Measurements from ENCODE around the gene GFRA4.

The GFRA4 gene

DNA sequence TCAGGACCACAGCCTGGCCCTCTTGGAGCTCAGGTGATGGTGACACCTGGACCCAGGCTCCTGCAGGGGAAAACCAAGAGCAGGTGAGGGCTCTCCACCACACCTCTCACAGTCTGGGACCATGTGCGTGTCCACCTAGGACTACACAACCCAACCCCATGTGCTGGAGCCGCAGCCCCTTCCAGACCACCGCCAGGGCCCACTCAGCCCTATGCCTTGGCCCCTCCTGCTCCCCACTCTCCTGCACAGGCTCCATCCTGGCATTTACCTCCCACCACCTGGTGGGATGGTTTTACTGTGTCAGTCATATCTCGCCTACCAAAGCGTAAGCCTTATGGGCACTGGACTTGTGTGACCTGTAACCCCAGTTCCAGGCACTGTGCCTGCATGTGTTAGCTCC lies 31.7 kb upstream of the GFRA4 start:
- in situ Hi-C loops (cut with MboI; ENCODE audit: low sequenced_read_pairs): no loop called here

DNA sequence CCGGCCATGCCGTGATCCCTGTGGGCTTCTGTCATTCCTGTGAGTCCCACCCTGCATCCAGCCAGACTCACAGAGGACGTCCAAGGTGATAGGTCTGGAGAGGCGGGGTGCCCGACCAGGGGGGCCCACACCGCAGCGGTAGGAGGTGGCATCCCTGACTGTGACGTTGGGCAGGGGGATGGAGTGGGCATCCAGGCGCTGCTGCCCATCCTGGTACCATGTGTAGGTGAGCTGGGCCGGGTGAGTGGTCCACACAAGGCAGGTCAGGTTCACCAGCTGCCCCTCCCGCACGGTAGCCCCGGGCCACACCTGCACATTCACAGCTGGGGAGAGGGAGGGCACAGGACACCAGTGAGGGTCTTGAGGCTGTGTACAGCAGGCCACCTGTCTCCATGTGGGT lies 30.2 kb upstream of the GFRA4 start:
- in situ Hi-C loops (cut with MboI; ENCODE audit: low sequenced_read_pairs): no loop called here

DNA sequence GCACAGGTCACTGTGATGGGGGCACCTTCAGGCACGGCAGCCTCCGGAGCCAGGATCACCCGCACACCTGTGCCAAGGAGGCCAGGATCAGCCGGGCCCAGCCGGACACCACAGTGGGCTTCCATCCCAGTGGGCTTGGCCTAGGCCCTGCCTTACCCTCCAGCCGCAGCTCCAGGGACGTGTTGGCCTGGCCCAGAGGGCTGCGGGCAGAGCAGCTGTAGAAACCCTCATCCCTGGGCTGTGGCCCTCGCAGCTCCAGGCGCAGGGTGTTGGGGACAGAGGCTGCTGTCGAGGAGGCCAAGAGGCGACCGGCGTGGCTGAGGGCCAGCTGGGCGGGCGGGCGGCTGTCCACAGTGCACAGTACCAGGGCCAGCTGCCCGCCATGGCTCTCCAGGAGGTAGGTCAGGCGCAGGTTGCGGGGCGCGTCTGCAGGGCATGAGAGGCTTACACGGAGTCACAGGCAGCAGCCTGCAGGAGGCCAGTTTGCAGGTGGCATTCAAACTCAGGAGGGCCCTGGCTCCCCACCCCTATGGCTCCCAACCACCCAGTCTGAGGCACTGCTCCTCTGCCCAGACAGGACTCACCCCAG lies 29.6 kb upstream of the GFRA4 start:
- in situ Hi-C loops (cut with MboI; ENCODE audit: low sequenced_read_pairs): no loop called here

DNA sequence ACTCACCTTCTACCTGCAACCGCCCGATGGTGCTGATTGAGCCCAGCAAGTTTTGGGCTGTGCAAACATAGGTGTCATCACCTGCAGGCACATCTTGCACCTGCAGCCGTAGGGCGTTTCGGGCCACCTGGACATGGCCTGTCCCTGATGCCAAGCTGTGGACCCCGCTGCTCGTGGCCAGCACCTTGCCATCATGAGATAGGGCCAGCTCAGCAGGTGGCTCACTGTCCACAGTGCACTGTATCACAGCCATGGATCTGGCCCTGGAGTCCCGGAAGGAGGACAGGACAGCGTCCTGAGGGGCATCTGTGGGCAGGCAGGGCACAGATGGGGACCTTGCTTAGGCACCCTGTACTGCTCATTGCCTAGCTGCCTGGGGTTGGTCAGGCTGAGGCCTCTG lies 28.7 kb upstream of the GFRA4 start:
- in situ Hi-C loops (cut with MboI; ENCODE audit: low sequenced_read_pairs): no loop called here

DNA sequence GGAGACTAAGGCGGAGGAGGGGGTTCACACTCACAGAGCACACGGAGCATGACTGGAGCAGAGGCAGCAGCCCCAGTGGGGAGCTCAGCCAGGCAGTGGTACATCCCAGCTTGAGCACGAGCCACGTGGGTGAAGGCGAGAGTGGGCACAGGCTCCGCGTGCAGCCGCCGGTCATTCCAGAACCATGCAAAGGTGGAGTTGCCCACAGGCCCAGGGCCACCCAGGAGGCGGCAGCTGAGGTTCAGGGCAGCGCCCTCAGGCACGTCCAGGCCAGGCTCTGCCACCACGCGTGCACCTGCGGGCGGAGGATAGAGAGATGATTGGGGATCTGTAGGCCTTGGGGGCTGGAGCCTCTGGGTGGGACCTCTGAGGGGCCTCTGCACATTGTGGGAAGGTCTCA lies 28.1 kb upstream of the GFRA4 start:
- in situ Hi-C loops (cut with MboI; ENCODE audit: low sequenced_read_pairs): no loop called here

DNA sequence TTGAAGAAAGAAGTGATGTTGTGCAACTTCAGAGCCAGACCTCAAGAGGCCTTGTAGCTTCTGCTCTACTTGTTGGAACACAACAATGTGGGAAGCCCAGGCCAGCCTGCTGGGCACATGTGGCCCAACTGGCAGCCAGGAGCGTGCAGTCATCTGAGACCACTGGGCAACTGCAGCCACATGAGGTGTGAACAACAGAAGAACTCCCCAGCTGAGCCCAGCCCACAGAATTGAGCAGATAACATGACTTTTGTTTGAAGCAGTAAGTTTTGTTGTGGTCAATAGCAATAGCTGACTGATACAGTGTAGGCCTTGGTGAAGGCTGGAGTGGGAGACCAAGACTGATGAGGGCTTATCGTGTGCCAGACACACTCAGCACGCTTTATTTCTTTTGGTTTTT lies 27.2 kb upstream of the GFRA4 start:
- in situ Hi-C loops (cut with MboI; ENCODE audit: low sequenced_read_pairs): no loop called here

DNA sequence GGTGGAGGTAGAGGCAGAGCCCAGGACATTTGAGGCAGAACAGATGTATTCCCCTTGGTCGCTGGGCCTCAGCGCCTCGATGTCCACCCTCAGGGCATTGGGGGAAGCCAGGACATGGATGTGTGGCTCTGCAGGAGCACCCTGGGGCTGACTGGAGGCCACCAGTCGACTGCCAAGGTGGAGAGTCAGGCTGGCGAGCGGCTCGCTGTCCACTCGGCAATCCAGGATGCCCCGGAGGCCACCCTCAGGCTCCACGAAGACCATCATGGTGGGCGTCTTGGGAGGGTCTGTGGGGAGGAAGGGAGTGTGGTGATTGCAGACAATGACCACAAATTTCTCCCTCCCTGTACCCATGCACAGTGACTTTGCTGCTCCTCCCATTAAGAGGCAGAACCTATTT lies 26.8 kb upstream of the GFRA4 start:
- in situ Hi-C loops (cut with MboI; ENCODE audit: low sequenced_read_pairs): no loop called here

DNA sequence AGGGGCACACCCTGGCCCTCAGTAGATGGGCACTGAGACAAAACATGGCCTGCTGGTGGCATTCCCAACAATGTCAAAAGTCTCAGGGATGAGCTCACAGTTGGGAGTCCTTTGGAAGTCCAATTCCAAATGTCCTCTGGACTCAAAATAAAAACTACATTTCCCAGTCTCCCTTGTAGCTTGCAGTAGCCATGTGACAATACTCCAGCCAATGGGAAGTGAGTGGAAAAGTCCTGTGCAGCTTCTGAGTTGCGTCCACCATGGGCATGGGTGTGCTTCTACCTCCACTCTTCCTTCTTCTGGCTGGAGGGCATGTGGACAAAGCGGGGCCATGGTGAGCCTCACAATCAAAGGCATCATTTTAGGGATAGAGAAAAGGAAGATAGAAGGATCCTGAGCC lies 24.5 kb upstream of the GFRA4 start:
- in situ Hi-C loops (cut with MboI; ENCODE audit: low sequenced_read_pairs): no loop called here

DNA sequence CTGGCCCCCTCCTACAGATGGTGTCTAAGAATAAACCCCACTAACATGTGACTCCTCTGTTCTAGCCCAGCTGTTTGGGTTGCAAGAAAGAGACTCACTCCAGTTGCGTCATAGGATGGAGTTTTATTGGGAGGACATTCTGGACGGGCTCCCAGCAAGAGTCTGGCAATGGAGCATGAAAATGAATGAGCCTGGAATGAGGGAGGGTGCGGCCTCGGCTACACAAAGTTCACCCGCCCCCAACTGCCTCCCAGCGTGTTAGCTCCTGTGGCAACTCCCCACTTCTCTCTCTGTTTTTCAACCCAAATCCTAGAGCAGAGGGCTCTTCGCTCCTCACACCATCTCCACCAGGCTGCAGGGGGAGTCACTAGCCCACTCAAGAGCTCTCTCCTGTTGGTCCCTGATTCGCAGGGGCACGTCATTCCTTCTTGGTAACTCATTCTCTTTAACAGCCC lies 23.7 kb upstream of the GFRA4 start:
- in situ Hi-C loops (cut with MboI; ENCODE audit: low sequenced_read_pairs): no loop called here

DNA sequence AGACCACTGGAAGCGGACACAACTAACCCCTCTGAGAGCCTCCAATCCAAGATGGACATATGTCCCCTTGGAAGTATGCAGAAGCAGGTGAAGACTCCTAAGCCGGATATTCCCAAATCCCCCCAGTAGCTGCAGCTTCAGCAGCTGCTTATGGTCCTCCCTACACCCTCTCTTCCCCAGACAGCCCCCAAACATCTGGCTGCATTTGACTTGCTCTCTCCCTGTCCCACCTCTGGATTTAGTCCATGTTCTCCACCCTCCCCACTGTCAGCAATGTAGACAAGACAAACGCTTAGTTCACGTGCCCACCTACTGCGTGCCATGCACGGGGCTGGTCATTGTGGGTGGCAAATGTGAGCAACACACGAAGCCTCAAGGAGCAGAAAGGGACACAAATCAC lies 23.2 kb upstream of the GFRA4 start:
- in situ Hi-C loops (cut with MboI; ENCODE audit: low sequenced_read_pairs): no loop called here

DNA sequence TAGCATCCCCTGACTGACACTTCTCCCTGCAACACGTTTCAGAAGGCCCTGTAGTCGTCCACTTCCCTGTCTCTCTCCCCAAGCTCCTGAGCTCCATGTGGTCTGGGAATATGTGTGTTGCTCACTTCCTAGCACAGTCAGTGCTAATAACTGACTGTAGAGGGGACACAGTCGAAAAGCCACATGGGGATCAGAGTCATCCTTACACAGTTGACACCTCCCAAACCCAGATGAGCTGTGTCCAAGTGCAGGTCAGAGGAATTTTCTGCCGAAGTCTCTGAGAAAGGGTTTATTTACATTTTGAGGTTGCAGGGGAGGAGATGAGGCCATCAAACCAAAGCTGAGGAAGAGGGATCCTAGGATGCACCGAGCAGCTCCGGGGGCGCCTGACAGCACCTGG lies 22.1 kb upstream of the GFRA4 start:
- in situ Hi-C loops (cut with MboI; ENCODE audit: low sequenced_read_pairs): no loop called here

DNA sequence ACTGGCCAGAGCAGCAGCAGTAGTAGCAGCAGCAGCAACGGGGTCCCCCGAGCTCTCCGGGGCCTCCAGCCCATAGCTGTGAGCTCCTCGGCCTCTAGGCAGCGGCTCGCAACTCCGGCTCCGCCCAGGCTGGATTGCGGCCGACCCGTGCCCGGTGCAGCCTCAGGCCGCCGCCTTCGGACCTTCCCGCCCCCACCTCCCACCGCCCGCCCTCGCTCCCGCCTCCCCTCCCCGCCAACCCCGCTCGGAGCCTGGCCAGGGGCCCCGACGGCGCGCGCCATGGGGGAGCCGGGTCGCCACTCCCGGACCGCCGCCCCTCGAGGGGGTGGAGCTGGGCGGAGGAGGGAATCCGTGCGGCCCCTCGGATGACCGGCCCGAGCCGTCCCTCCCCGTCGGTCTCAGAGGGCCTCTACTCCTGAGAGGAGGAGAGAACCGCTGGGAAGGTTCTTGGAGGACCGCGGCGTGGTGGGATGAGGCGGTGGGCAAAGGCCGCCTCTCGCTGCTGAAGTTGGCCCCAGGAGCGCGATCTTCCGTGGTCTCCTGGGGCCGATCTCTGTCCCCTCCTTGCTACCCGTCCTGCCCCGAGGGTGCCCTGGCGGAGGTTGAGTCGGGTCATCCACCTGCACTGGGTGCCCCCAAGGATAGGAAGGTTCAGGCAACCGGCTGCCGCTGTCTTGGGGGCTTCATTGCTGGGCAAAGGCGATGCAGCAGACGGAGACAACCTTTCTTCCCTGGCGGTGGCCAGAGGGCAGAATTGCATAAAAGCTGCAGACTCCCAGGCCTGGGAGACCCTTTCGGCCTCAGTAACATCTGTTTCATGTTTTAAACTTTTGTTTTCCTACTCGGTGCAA lies 19.0 kb upstream of the GFRA4 start, which contains the start of gene ADAM33:
Gene ADAM33 (minus strand): TSS at position 80 of the 851 bp plus-strand sequence. CDS start 6 bp downstream, at position 74.
- in situ Hi-C loops (cut with MboI; ENCODE audit: low sequenced_read_pairs): no loop called here

DNA sequence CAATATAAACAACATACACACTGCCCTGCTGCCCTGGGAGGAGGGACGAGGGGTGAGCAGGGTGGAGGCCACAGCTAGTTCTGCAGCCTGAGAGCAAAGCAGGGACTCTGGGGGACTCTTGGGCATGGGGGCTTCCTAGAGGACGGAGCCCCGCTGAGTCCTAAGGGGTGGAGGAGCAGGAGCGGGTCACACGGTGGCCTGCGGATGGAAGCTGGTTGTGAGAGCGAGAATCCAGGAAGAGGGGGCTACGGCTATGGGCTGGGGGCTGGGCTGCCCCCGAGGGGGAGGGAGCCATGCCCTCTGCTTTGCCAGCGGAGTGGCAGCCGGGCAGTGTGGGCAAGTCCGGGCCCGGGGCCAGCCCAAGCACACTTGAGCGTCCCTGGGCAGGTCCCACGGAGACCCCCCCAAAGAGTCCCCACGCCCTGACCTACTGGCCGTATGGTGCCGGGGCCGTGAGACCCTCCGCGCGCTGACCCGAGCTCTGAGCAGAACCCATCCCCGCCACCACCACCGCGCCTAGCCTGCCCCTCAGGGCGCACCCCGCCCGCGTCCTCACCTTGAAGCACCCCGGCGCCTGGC lies 18.2 kb upstream of the GFRA4 start:
- in situ Hi-C loops (cut with MboI; ENCODE audit: low sequenced_read_pairs): no loop called here

DNA sequence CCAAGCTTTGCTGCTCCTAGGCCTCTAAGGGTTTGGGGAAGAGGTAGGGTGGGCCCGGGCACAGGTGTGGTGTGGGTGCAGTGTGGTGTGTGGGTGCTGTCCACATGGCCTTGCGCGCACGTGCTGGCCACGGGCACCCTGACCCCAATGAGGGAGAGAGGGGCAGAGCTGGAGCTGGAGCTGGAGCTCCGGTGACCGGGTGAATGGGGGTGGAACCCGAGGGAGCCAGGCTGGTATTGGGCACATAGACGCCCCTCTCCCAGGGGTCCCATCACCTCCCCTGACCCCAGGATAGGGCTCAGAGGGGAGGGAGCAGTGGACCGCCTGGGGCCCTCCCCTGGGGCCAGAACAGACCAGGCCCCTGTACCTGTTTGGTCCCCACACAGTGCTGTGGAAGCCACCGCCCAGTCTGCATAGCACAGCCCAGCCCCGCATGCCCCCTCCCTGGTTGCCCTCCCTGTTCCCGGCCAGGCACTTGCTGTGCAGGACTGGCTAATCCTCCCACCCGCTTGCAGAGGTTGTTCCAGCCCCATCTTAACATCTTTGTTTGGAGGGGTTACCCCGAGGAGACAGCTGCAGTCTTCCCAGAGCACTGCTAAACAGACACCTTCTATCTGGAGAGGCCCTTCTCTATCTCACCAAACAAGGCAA lies 17.6 kb upstream of the GFRA4 start:
- in situ Hi-C loops (cut with MboI; ENCODE audit: low sequenced_read_pairs): no loop called here

DNA sequence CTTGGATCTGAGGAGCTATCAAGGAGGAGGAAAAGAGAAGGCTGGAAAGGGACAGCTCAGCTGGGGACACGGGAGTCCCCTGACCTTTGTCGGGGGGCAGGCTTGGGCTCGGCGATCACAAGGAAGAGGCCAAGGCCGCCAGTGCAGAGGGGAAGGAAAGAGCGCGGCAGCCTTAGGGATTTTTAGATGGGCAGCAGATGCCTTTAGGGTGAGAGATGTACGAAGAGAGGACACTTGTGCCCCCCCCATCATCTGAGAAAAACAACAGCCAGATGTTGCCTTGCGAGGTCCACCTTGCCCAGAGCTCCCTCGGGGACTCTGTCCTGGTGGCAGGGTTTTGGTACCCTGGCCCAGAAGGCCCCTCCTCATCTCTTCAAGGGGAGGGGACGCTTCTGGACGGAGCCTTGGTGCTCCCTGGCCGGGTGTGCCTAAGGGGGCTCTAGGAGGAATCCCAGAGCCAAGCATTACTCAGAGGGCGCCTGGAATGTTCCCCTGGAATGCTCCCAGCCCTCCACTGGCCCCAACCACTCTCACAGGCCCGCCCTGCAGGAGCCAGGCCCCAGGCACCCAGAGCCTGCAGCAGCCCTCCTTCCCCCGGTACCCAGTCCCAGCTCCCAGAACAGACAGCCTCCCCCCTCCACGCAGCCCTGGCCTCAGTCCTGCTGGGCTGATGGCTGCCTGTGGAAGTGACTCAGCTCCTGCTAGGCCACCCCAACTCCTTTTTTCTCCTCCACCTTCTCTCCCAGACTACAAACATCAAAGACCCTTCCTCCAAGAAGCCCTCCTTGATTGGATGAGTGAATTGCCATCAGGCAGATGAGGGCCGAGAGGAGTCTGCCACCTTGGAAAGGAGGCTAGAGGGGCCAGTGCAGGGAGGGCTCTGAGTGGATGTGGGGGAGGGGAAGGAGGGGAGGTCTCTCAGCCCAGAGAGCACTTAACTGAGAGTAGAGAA lies 16.8 kb upstream of the GFRA4 start:
- in situ Hi-C loops (cut with MboI; ENCODE audit: low sequenced_read_pairs): no loop called here

DNA sequence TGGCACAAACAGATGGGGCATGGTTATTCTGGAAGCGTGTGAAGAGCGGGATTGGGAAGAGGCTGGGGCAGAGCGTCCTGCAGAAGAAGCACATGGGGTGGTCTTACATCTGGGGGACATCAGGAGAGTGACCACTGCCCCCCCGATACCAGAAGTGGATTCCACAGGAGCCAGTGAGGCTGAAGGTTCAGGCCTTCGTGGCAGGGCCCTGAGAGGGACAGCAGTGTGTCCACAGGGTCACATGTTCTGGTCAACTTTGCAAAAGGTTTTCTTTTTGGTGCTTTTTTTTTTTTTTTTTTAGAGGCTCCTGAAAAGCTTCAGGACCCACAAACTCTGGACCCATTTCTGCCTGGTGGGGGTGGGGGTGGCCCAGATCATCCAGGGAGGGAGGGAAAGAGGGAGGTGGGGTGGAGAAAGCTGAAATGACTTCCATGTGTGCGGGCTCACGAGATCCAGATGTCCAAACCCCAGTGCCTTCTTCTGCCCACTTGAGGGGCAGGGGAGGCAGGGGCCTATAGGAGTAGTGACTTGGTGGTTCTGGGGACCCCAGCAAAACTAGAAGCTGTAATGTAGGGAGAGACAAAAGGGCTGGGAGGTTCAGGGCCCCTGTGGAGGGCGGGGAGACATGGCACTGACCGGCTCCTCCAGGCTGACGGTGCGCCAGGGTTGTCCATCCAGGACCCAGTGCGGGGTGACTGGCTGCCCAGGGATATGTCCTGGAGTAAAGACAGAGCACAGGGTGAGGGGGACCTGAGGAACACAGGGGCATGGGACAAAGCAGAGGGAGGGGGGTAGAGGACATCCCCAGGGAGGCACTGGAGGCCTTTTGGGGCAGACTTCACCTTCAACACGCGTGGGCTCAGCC lies 15.9 kb upstream of the GFRA4 start:
- in situ Hi-C loops (cut with MboI; ENCODE audit: low sequenced_read_pairs): no loop called here

DNA sequence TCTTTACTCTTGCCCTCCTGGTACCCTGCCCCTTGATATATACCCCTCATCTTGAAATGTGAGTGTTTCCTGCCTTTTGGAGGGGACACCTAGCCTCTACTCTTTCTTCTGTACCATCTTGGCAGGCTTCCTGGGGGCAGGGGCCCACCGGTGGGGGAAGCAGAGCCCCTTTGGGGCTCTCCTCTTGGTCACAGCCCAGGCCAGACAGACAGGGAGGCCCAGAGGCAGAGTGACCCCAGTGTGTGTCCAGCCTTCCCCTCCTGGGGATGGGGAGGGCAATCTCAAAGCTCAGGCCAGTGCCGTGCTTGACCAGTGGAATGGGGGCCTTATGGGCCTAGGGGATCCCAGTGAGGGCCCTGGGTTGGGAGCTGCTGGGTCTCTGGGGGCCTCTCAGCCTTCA lies 15.0 kb upstream of the GFRA4 start:
- in situ Hi-C loops (cut with MboI; ENCODE audit: low sequenced_read_pairs): no loop called here

DNA sequence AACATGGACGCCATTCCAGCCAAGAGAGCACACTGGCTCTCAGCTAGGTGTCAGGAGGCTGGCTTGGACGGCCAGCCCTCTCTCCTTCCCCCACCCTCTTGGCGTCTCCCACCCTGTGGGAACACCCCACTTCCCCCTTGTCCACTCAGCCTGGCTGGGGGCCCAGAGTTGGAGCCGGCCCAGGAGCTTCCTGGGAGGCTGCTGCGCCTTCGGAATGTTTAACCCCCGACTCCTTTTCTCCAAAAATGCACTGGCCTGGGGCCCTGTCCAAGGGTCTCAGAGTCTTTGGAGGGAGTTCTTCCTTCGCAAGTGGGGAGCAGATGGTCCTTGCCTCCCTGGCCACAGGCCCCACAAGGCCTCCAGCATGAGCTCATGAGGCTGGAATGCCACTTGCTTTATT lies 14.5 kb upstream of the GFRA4 start:
- in situ Hi-C loops (cut with MboI; ENCODE audit: low sequenced_read_pairs): no loop called here

Data from HL-60/S4 treated with retinoic acid at 250 ng/mL for 4 days and 3 days (cell line).